AG10803 (cell line): ENCODE data around the gene QRSL1.
"Not testable (repeated sequence)": the region's sequence is repeated elsewhere in the genome, so short reads cannot be mapped to it uniquely, and the experiment has no call there.

Experiments used
- DNase-seq: peaks from one replicate; pipeline ENCODE4 v3.0.0; 2010; ENCODE audit warnings: low read depth
- H3K4me3 ChIP-seq: 2 replicates; pipeline ENCODE4 v1.5.1; 2011; ENCODE audit warnings: mild to moderate bottlenecking, low read length, control low read depth
- CTCF ChIP-seq: conservative IDR thresholded peaks from 2 replicates; pipeline ENCODE4 v1.5.1; 2011; ENCODE audit warnings: mild to moderate bottlenecking, low read length, control low read depth, inconsistent platforms

The QRSL1 gene

GRCh38 chr6:106629103-106629858, at the start of gene QRSL1, which contains the start of gene RTN4IP1:
TSS of gene QRSL1 (plus strand) at chr6:106629578. CDS start at chr6:106629682, 104 bp downstream.
TSS of gene RTN4IP1 (minus strand) at chr6:106629498. CDS start at chr6:106629021, 477 bp downstream.
- TF ChIP-seq CTCF, result no peak
- DNase-seq, result peak; percentile 89
- H3K4me3 ChIP-seq, result peak within 1 kb of the TSS; percentile 89

- no peak overlapping the region for H3K4me3 ChIP-seq
- TF ChIP-seq CTCF, result no peak
- DNase-seq, result no peak
Measured at GRCh38 chr6:106581468-106581867, 47.9 kb upstream of the QRSL1 start.

- H3K4me3 ChIP-seq, result no peak overlapping the region
- DNase-seq, result no peak
- TF ChIP-seq CTCF, result no peak
Measured at GRCh38 chr6:106586815-106587415, 42.5 kb upstream of the QRSL1 start.

GRCh38 chr6:106588937-106589336, 40.4 kb upstream of the QRSL1 start:
- DNase-seq, H3K4me3 ChIP-seq: not testable (repeated sequence)

GRCh38 chr6:106591111-106591825, 38.1 kb upstream of the QRSL1 start:
- no peak for TF ChIP-seq CTCF
- peak; percentile 93 for DNase-seq
- H3K4me3 ChIP-seq, result no peak overlapping the region

GRCh38 chr6:106599440-106599839, 29.9 kb upstream of the QRSL1 start:
- H3K4me3 ChIP-seq, result no peak overlapping the region
- TF ChIP-seq CTCF, result no peak
- DNase-seq, result no peak

- H3K4me3 ChIP-seq, result no peak overlapping the region
- no peak for DNase-seq
- TF ChIP-seq CTCF, result no peak
Measured at GRCh38 chr6:106600329-106600728, 29.0 kb upstream of the QRSL1 start.
